Upper lobe of left lung (tissue), 6 donors: ENCODE results near the gene RBMS1. TPM values are rescaled to one million over a fixed set of nuclear protein-coding genes. Genes with fewer than 3 reads are reported as not detected.
A peak's percentile ranks its signal among the peaks of the same experiment; 100 is the strongest.

Experiments
- ATAC-seq, 2 donors: fragments of 200-7000 bp; cut with Tn5 transposase; one replicate each; pipeline ENCODE4 v1.9.1; 2022; ENCODE audit warnings: mild to moderate bottlenecking in 2 of 2, moderate library complexity in 2 of 2; ENCODE audit not compliant: low FRiP score in 2 of 2
- DNase-seq, 2 donors: peaks; one replicate each; pipeline ENCODE4 v3.0.0-alpha.2; 2019 to 2020
- H3K27ac ChIP-seq, 4 donors: fragments of 200-600 bp; sonication (generic); one replicate each; pipeline ENCODE4 v1.5.1; 2016 to 2019
- H3K27me3 ChIP-seq, 4 donors: fragments of 200-600 bp; sonication (generic); one replicate each; pipeline ENCODE4 v1.5.1; 2017 to 2019
- H3K36me3 ChIP-seq, 4 donors: fragments of 200-600 bp; sonication (generic); one replicate each; pipeline ENCODE4 v1.5.1; 2016 to 2019
- H3K4me1 ChIP-seq, 4 donors: fragments of 200-600 bp; sonication (generic); one replicate each; pipeline ENCODE4 v1.5.1; 2018 to 2019
- H3K4me3 ChIP-seq, 4 donors: fragments of 200-600 bp; sonication (generic); one replicate each; pipeline ENCODE4 v1.5.1; 2017 to 2019; ENCODE audit warnings: mild to moderate bottlenecking in 2 of 4, moderate library complexity in 1 of 4
- H3K9me3 ChIP-seq, 4 donors: fragments of 200-600 bp; sonication (generic); one replicate each; pipeline ENCODE4 v1.5.1; 2018 to 2019
- EP300 ChIP-seq, 4 donors: sonication (generic); formaldehyde crosslinking; IDR thresholded peaks; one replicate each; pipeline ENCODE4 v1.5.1; 2017; ENCODE audit warnings: antibody characterized with exemption in 4 of 4, control low read depth in 2 of 4
- POLR2A ChIP-seq, 4 donors: fragments of 450-650 bp; IDR thresholded peaks; one replicate each; pipeline ENCODE4 v1.5.1; 2016 to 2017; ENCODE audit warnings: antibody characterized with exemption in 4 of 4, mild to moderate bottlenecking in 2 of 4
- POLR2AphosphoS5 ChIP-seq, 2 donors: sonication (generic); formaldehyde crosslinking; IDR thresholded peaks; one replicate each; pipeline ENCODE4 v1.5.1; 2017; ENCODE audit warnings: antibody characterized with exemption in 2 of 2
- WGBS, 2 donors: methylation state at CpG; one replicate each; pipeline ENCODE4 v1.1.5; 2017 to 2018; 5-methylcytosine and 5-hydroxymethylcytosine counted together
- total RNA-seq, 6 donors: library from RNA; depleted of rRNA in 4 of 6; stranded (reverse); fragments of >200 nt in 4 of 6; gene quantifications; one replicate each; pipeline versions ENCODE4 v1.1.0 to v1.2.1, GENCODE V29; 2016 to 2021
- TF ChIP-seq, protein P1 (sequence below), 6 experiments: fragments of 450-650 bp in 4 of 6; fragments of 200-600 bp in 2 of 6; sonication (generic) in 2 of 6; IDR thresholded peaks; one replicate each; pipeline ENCODE4 v1.5.1; 2016 to 2019; ENCODE audit warnings: antibody characterized with exemption in 6 of 6
- donor health status: DM: no; HTN: no; CAD: no; lungs with moderate emphysema.
- donor health status: DM: no; HTN: yes; CAD: no; lungs with severe emphysema.

The RBMS1 gene
- total RNA-seq, 6 donors from 2014 or later, result 81.3 to 125 (median 95.4) TPM

DNA sequence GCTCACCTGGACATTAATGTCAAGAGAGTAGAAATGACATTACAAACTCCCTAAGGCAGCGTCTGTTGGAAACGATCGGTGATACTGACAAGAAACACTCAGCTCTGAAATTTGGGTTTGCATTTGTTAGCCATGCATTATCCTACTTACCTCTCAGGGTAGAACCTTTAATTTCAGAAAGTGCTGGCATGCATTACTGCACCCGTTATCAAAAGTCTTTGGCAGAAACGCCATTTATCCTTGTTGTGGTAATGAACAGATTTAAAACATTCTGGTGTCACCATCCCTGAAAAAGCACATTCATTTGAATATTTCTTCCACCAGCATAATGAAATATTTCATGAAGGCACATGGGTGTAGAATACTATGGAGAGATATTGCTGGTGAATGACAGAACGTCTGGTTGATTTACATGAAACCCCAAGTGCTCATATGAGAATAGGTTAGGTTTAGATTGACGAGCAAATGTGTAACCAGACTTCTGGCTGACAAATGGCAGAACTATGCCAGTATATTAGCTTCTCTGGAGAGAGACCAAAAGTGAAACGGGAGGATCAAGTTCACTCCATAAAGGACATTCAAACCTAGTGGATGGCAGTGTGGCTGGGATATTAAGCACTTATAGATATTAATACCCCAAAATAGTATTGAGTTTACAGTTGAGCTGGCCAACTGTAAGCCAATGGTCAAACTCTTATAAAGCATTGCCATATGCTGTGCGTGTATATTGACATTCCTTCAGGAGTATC, 240.0 kb downstream of the RBMS1 start:
- TF ChIP-seq POLR2AphosphoS5 (IDR thresholded peaks at IDR 0.05) (no peak), POLR2A (IDR thresholded peaks at IDR 0.05) (no peak), EP300 (IDR thresholded peaks at IDR 0.05) (no peak)
- TF ChIP-seq, protein P1, sequence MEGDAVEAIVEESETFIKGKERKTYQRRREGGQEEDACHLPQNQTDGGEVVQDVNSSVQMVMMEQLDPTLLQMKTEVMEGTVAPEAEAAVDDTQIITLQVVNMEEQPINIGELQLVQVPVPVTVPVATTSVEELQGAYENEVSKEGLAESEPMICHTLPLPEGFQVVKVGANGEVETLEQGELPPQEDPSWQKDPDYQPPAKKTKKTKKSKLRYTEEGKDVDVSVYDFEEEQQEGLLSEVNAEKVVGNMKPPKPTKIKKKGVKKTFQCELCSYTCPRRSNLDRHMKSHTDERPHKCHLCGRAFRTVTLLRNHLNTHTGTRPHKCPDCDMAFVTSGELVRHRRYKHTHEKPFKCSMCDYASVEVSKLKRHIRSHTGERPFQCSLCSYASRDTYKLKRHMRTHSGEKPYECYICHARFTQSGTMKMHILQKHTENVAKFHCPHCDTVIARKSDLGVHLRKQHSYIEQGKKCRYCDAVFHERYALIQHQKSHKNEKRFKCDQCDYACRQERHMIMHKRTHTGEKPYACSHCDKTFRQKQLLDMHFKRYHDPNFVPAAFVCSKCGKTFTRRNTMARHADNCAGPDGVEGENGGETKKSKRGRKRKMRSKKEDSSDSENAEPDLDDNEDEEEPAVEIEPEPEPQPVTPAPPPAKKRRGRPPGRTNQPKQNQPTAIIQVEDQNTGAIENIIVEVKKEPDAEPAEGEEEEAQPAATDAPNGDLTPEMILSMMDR (IDR thresholded peaks at IDR 0.05), result no peak
- DNase-seq, result no peak
- 72 to 73% methylated on average over 9 of the region's 9 CpGs for WGBS, 2 donors
- Histone ChIP-seq H3K27ac (no peak overlapping the region), H3K27me3 (no peaks in the 10 kb centered on the region), H3K36me3 (no peaks in the 10 kb centered on the region), H3K4me1 (peaks cover 6 to 20% (median 16%) of the 10 kb centered on the region in 4 donors), H3K4me3 (no peak overlapping the region), H3K9me3 (no peaks in the 10 kb centered on the region)
- no peak for ATAC-seq

DNA sequence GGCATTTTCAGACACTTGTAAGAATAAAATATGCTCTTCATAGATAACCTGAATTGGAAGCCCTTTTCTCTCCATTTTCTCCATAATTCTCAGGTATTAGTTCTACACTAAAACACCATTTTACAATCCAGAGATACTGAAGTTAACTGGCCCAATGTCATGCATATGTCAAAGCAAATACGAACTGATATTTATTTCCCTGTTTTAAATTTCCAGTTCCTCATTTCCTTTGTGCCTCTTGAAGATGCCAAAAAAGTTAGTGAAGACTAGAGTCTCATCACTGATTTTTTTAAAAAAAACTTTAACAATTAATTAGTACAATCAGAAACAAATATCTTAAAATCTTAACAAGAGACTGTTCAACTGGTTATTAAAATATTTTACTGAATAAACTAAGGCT, 240.7 kb downstream of the RBMS1 start:
- TF ChIP-seq, protein P1 (IDR thresholded peaks at IDR 0.05), result no peak
- TF ChIP-seq EP300 (IDR thresholded peaks at IDR 0.05) (no peak), POLR2AphosphoS5 (IDR thresholded peaks at IDR 0.05) (no peak), POLR2A (IDR thresholded peaks at IDR 0.05) (no peak)
- Histone ChIP-seq H3K4me1 (peaks cover 6 to 20% (median 16%) of the 10 kb centered on the region in 4 donors), H3K4me3 (no peak overlapping the region), H3K36me3 (no peaks in the 10 kb centered on the region), H3K27me3 (no peaks in the 10 kb centered on the region), H3K27ac (no peak overlapping the region), H3K9me3 (no peaks in the 10 kb centered on the region)
- DNase-seq (no peak), ATAC-seq (no peak)
- 31 to 38% methylated on average over 1 of the region's 1 CpG for WGBS, 2 donors

DNA sequence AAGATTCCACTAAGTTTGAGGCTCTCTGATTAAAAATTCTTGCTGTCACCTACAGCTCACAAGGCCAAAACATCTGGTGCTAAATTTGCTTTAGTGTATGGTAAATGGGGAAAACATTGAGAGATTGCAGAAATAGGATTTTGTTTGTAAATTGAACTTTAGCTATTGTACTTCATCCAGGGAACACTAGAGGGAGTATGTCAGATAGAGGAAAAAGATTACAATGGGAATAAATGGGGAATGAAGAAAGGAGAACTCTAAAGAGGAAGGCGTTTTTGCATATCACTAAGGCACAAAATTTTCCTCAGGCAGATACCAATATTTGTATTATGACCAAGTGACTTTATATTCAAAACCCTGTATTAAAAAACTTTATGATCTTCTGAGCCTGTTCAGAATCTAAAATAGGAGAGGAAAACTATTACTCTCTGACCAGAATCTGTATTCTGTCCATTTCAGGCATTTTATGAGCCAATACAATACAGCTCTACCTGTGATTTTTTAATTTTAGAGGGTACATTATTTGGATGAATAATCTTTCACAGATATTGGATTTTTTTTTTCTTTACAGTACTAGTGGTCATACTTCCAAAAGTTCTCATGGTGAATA, 241.2 kb downstream of the RBMS1 start:
- no peak overlapping the region for H3K4me3 ChIP-seq
- no peaks in the 10 kb centered on the region for H3K27me3 ChIP-seq
- TF ChIP-seq EP300 (IDR thresholded peaks at IDR 0.05) (no peak), POLR2A (IDR thresholded peaks at IDR 0.05) (no peak)
- TF ChIP-seq, protein P1 (IDR thresholded peaks at IDR 0.05), result peak; percentile 65 to 79 (median 76)
- peaks cover 6 to 20% (median 16%) of the 10 kb centered on the region in 4 donors for H3K4me1 ChIP-seq
- H3K27ac ChIP-seq, result no peak overlapping the region
- peak in 1 of 2 donors; percentile 85 for ATAC-seq
- DNase-seq, result no peak
- no peaks in the 10 kb centered on the region for H3K9me3 ChIP-seq
- no peaks in the 10 kb centered on the region for H3K36me3 ChIP-seq
- WGBS, 2 donors, result 0% methylated on average over 1 of the region's 1 CpG

DNA sequence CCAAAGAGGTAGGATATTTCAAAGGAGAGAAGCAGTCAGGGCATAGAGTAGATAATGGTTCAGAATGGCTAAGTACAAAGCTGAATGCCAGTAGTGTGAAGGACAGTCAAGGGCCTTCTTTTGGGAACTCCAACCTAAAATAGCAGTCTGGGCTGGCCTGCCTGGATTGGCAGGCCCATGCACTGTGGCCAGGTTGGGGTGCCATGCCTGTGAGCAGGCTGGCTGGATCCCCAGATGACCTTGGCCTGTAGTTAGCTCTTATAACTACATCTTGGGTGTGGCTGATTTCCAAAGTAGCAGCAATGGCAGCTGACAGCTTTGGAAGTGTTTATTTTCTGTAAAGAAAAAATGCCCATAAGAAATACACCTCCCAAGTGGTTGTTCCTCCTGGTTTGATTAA, 242.0 kb downstream of the RBMS1 start:
- no peak for ATAC-seq
- peak overlapping the region in 1 of 4 donors; percentile 44 for H3K27ac ChIP-seq
- H3K4me1 ChIP-seq, result peaks cover 6 to 20% (median 16%) of the 10 kb centered on the region in 4 donors
- no peak for TF ChIP-seq EP300 (IDR thresholded peaks at IDR 0.05)
- TF ChIP-seq POLR2A (IDR thresholded peaks at IDR 0.05), result no peak
- no peak for TF ChIP-seq POLR2AphosphoS5 (IDR thresholded peaks at IDR 0.05)
- TF ChIP-seq, protein P1 (IDR thresholded peaks at IDR 0.05), result no peak
- no peaks in the 10 kb centered on the region for H3K36me3 ChIP-seq
- no peaks in the 10 kb centered on the region for H3K9me3 ChIP-seq
- no peaks in the 10 kb centered on the region for H3K27me3 ChIP-seq
- H3K4me3 ChIP-seq, result no peak overlapping the region
- peak in 1 of 2 donors; percentile 34 for DNase-seq
